GM19099 (cell line): ENCODE measurements around the gene CAPZA1.

Experiments
- POLR2A ChIP-seq: IDR thresholded peaks from 3 replicates; pipeline ENCODE4 v1.6.1; 2011; ENCODE audit warnings: low read depth; ENCODE audit not compliant: insufficient read length; ENCODE audit errors: extremely low read depth

CAPZA1 gene

GRCh38 chr1:112646225-112646624 is 26.6 kb downstream of the CAPZA1 start:
- TF ChIP-seq POLR2A, result no peak

- TF ChIP-seq POLR2A, result no peak
Observed at GRCh38 chr1:112651205-112651604, 31.6 kb downstream of the CAPZA1 start.

DNA sequence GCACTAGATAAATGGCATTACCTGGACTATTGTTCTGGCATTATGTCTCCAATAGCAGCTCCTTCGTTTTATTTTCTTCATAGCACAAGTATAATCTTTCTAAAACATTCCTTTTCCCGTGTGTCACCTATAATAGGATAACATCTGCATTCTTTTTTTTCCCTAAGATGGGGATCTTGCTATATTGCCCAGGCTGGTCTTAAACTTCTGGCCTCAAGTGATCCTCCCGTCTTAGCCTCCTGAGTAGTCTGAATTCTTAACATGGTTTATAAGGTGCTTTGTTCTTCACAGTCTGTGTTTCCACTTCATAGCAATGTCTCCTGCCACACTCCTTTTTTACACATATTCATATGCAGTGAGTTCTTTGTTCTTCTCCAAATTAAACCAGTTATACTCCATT is 46.2 kb downstream of the CAPZA1 start:
- no peak for TF ChIP-seq POLR2A

DNA sequence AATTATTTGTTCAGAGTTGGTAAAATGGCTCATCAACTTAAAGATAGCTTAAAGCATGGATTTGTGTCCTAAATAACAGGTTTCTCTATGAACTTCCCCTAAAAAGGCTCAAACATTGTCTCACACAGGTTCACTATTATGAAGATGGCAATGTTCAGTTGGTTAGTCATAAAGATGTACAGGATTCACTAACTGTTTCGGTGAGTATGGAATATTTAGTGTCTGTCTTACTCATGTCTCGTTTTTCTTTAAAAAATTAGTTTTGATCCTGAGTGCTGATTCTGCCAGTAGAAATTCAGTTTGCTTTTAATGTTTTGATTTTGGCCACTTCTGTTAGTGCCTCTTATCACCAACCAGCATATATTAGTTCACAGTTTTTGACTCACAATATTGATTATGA is 47.3 kb downstream of the CAPZA1 start:
- TF ChIP-seq POLR2A, result no peak

DNA sequence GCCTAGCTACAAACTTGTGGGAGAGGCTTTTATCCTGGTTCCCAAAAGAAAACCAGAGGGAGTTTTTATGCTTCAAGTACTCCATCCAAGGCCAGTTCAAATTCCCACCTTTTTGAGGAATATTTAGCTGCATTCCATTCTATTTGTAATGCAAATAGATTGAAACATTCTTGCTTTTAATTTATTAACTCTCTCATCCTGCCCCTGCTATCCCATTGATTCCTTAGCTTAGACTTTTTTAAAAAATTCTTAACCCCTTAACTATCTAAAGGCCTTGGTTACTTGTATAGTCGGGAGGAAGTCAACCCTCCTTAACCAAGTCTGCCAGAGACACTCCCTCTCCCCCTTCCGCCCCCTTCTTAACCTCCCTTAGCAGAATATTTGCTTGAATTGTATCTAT is 52.4 kb downstream of the CAPZA1 start:
- TF ChIP-seq POLR2A, result no peak

GRCh38 chr1:112672842-112673241 is 53.2 kb downstream of the CAPZA1 start:
- no peak for TF ChIP-seq POLR2A

GRCh38 chr1:112673592-112674439 is 54.2 kb downstream of the CAPZA1 start:
- no peak for TF ChIP-seq POLR2A

DNA sequence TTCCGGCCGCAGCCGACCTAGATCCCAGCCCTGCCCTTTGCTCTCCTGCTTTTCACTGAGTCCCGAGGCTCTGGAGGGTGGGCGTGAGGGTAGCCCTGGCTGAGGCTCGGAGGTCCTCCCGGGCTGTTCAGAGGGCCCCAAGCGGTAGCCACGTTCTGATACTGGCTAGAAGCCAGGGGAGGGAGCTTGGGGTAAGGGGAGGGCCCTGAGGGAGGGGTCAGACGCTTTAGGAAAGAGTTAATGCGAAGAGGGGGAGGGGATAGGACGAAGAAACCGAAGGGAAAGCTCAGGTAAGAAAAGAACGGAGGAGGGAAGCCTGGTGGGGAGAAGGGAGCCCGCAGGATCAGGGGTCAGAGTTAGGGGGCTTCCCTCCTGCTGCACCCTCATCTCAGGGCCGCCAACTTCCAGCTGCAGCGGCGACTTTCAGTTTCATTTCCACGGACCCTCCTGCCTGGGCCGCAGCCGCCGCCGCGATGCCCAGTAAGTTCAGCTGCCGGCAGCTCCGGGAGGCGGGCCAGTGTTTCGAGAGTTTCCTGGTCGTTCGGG is 54.9 kb downstream of the CAPZA1 start, which contains the start of gene MOV10:
TSS of gene MOV10 (plus strand) at position 220 of the 546 bp plus-strand sequence. CDS start at position 474, 254 bp downstream.
- TF ChIP-seq POLR2A, result peak; percentile 59

- TF ChIP-seq POLR2A, result no peak
Observed at GRCh38 chr1:112674986-112675727, 55.5 kb downstream of the CAPZA1 start.

DNA sequence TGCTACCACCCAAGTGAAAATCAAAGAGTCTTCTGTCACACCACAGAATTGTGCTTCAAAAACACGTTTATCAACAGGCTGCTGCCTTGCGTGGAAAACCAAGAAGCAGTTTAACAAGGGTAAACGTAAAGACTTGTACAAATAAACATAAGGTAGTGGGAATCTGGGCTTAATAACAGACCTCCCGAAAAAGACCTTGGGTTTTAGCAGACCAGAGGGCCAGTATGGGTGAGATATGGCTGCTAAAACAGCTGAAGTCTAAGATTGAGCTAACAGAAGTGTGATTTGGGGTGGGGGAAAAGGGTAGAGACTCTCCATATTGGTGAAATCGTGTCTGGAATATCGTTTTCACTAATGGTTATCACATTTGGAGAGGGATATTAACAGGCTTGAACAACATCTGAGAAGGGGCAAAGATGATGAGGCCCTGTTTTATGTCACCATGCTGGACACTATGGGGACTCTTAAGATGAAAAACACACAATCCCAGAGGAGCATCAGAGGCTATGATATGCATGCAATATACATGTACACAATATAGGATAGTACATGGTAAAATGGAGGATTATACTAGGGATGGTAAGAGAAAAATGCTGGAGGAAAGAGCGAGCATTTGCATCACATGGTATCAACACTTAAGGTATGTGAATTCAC is 56.2 kb downstream of the CAPZA1 start:
- TF ChIP-seq POLR2A, result no peak

GRCh38 chr1:112676543-112676942 is 56.9 kb downstream of the CAPZA1 start:
- no peak for TF ChIP-seq POLR2A

DNA sequence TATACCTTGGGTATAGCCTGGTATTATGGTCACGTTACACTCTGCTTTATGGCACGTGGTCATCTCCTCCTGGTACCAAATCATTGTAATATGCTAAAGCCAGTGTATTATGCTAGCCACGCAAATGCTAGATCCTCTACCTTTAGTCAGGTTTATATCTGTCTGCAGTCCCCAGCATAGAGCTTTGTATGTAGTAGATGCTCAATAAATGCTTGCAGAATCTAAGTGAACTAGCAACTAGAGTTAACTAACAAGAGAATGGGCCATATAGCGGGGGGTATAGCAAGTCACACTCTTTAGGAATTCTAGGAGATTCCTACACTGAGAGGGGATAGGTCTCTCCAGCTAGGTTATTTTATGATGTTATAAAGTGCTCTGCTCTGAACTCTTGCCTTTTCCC is 57.9 kb downstream of the CAPZA1 start:
- no peak for TF ChIP-seq POLR2A

GRCh38 chr1:112678605-112679004 is 59.0 kb downstream of the CAPZA1 start:
- TF ChIP-seq POLR2A, result no peak

GRCh38 chr1:112685913-112686312 is 66.3 kb downstream of the CAPZA1 start:
- no peak for TF ChIP-seq POLR2A

GRCh38 chr1:112686417-112686816 is 66.8 kb downstream of the CAPZA1 start:
- no peak for TF ChIP-seq POLR2A
